LNCAP (cell line): Measurements from ENCODE around the gene FLAD1.

Experiments used
- TF ChIP-seq, protein P1 (sequence below): fragments of 450-650 bp; IDR thresholded peaks from 2 replicates; pipeline ENCODE4 v1.5.1; 2017; ENCODE audit warnings: mild to moderate bottlenecking

The FLAD1 gene

DNA sequence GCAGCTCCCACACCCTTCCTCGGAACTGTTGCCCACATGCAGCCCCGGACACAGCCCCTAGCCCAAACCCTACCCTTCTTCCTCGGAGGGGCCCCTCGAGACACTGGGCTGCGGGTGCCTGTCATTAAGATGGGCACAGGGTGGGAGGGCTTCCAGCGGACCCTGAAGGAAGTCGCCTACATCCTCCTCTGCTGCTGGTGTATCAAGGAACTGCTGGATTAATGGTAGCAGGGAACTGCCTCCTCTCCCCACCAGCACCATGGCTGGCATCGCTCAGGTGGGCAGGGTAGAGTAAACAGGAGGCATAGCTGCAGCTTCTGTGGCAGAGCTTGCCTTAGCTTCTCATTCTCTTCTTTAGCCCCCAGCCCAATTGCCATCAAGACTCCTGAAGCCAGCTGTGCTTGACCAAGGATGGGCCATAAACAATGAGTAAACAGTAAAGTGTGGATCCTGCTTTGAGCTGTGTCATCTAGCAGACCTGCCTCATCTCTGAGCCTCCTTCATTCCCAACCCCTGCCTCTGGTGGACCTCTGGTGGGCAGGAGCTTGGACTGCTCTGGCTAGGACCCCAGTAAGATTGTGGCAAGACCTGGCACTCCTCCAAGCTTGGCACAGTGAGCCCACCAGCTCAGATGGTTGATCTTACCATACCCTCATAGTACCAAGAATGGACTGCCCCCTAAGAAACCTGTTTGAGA, 10.6 kb downstream of the FLAD1 start, which contains the start of gene LENEP:
Gene LENEP, plus strand, starts transcription at position 15 of the 697 bp plus-strand sequence. Its CDS starts 22 bp downstream, at position 37.
- TF ChIP-seq, protein P1, sequence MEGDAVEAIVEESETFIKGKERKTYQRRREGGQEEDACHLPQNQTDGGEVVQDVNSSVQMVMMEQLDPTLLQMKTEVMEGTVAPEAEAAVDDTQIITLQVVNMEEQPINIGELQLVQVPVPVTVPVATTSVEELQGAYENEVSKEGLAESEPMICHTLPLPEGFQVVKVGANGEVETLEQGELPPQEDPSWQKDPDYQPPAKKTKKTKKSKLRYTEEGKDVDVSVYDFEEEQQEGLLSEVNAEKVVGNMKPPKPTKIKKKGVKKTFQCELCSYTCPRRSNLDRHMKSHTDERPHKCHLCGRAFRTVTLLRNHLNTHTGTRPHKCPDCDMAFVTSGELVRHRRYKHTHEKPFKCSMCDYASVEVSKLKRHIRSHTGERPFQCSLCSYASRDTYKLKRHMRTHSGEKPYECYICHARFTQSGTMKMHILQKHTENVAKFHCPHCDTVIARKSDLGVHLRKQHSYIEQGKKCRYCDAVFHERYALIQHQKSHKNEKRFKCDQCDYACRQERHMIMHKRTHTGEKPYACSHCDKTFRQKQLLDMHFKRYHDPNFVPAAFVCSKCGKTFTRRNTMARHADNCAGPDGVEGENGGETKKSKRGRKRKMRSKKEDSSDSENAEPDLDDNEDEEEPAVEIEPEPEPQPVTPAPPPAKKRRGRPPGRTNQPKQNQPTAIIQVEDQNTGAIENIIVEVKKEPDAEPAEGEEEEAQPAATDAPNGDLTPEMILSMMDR, result no peak

DNA sequence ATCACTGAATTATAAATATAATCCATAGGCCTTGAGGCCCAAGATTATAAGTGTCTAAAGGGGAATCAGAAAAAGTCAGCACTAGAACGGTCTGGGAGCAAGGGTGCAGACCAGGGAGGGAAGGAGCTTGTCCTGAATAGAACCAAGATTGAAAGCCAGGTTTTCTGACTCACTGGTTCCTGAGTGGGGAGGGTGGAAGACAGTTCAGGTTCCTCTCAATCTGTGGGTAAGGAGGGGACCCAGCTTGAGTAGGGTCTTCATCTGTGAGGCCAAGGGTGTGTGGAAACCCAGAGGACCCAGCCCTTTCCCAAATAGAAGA, 11.1 kb downstream of the FLAD1 start:
- TF ChIP-seq, protein P1, result no peak

DNA sequence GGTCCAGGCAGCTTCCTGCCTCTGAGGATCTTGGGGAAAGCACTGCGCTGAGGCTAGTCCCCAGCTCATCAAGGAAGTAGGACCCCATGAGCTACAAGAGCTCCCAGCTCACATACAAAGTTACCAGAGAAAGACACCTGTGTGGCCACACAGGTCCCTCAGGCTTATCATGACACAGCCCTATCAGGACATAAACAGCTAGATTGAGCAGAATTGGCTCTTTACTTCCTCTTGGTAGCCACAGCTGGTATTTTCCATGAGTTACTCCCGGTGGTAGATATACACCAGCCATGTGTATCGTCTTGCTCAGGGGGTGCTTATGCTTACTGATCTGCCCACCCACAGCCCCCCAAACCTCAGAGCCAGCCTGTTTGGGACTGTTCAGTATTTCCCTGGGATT, 11.4 kb downstream of the FLAD1 start:
- TF ChIP-seq, protein P1, result no peak

DNA sequence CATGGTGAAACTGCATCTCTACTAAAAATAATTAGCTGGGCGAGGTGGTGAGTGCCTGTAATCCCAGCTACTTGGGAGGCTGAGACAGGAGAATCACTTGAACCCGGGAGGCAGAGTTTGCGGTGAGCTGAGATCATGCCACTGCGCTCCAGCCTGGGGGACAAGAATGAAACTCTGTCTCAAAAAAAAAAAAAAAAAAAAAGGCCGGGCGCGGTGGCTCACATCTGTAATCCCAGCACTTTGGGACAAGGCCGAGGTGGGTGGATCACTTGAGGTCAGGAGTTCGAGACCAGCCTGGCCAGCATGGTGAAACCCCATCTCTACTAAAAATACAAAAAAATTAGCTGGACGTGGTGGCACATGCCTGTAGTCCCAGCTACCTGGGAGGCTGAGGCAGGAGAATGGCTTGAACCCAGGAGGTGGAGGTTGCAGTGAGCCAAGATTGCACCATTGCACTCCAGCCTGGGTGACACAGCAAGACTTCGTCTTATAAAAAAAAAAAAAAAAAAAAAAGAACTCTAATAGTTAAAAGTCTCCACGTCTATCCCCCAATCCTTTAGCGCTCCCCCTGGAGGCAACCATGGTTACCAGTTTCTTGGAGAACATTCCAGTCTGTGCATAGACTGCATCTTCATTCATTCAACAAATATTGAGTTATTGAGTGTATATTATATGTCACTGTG, 12.3 kb downstream of the FLAD1 start:
- TF ChIP-seq, protein P1, result peak; percentile 56; the same call in 1 of the 2 replicates

DNA sequence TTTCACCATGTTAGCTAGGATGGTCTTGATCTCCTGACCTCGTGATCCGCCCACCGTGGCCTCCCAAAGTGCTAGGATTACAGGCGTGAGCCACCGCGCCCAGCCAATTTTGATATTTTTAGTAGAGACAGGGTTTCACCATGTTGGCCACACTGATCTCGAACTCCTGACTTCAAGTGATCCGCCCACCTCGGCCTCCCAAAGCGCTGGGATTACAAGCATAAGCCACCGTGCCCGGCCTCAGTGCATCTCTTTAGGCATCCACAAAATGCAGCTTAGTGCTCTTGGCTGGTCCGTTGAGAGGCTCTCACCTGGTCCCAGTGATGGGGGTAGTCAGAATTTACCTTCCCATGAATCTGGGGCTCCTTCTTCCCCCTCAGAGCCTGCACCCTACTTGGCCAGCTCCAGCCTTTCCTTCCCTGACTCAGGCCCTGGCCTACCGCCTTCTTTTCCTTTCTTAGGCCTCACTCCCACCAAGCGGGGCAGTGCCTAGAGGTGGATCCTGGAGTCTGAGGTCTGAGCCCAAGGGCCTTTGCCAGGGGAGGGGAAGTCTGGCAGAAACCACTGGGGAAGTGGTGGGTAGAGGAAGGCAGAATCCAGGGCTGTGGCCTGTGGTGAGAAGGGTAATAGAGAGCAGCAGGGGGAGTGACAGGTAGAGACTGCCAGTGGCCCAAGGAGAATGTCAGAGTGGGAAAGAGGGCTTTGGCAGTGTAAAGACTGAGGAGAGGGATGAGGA, 14.0 kb downstream of the FLAD1 start:
- TF ChIP-seq, protein P1, result no peak

DNA sequence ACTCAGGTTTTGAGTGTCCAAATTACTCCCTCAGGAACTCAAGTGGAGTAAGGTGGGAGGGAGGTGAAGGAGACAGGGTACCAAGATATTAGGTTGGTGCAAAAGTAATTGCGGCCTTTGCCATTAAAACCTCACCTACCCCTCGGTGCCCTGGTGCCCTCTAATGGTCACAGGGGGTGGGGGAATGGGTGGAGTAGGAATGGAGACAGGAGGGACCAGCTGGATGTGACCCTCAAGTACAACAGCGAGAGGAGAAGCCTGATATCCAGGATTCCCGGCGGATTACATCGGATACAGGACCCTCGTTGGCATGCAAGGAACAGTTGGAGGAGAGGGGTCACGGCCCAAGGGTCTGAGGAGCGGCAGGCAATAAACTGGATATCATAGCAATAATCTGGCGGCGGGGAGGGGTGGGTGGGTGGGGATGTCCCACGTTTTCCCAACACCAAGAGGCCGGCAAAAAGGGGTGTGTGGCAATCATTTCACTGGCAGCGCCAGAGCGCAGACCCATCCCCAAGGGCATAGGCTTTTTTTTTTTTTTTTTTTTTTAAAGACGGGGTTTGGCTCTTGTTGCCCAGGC, 15.1 kb downstream of the FLAD1 start:
- TF ChIP-seq, protein P1, result 0 out of 2 replicates have a peak, but pooled peaks have one; percentile 11

DNA sequence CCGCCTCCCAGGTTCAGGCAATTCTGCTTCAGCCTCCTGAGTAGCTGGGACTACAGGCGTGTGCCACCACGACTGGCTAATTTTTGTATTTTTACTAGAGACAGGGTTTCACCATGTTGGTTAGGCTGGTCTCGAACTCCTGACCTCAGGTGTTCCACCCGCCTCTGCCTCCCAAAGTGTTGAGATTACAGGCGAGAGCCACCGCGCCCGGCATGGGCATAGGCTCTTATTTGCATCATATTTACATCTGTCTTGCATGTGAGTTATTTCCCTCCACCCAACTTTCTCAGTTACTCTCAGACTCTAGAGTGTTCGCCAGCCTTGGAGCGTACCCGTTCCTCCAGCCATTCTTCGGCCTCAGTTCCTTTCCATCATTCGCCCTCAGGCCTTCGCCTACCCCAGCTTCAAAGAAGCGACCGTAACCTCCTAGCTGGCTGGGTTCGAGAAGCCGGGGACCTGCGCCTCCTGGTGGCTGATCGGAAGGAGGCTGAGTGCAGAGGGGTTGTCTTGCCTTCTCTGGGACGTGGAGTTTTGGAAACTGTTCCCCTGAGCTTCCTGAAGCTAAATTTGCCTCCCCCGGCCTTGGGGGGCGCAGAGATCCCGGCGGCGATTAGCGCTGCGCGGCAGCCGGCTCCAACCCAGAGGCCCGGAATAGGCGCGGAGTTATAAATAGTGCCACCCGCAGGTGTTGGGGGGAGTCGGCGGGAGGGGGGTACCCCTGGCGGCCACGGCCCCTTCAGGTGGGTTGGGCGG, 15.8 kb downstream of the FLAD1 start:
- TF ChIP-seq, protein P1, result peak; percentile 69
